GM18511 (cell line): ENCODE data around the gene PTCRA.
A peak's percentile ranks its signal among the peaks of the same experiment; 100 is the strongest.
"Not testable (repeated sequence)": the region's sequence is repeated elsewhere in the genome, so short reads cannot be mapped to it uniquely, and the experiment has no call there.

Experiments
- ATAC-seq: cut with Tn5 transposase; IDR thresholded peaks from one replicate; pipeline ENCODE4 v1.9.1; 2021; ENCODE audit warnings: mild to moderate bottlenecking, moderate library complexity; ENCODE audit not compliant: unreplicated experiment

Gene PTCRA

DNA sequence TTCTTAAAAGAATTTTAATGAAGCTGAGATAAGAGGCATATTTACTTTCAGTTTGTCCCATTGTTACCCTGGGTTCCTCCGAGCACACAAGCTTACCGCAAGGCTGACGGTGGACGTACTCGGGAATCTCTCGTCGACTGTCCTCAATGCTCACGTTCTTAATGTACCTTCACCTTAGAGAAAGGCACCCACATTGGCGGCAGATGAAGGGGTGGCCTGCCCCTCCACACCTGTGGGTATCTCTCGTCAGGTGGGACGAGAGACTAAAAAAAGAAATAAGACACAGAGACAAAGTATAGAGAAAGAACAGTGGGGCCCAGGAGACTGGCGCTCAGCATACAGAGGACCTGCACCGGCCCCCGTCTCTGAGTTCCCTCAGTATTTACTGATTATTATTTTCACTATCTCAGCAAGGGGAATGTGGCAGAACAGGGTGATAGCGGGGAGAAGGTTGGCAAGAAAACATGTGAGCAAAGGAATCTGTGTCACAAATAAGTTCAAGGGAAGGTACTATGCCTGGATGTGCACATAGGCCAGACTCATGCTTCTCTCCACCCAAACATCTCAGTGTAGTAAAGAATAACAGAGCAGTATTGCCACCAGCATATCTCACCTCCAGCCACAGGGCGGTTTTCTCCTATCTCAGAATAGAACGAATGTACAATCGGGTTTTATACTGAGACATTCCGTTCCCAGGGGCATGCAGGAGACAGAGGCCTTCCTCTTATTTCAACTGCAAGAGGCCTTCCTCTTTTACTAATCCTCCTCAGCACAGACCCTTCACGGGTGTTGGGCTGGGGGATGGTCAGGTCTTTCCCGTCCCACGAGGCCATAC is 13.2 kb upstream of the PTCRA start:
- ATAC-seq, result not testable (repeated sequence)

DNA sequence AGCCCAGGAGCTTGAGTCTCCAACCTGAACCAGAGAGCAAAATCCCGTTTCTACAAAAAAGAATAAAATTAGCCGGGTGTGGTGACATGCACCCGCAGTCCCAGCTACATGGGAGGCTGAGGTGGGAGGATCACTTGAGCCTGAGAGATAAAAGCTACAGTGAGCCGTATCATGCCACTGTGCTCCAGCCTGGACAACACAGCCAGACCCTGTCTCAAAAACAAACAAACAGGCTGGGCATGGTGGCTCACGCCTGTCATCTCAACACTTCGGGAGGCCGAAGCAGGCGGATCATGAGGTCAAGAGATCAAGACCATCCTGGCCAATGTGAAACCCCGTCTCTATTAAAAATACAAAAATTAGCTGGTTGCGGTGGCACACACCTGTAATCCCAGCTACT is 11.4 kb upstream of the PTCRA start:
- no peak for ATAC-seq

DNA sequence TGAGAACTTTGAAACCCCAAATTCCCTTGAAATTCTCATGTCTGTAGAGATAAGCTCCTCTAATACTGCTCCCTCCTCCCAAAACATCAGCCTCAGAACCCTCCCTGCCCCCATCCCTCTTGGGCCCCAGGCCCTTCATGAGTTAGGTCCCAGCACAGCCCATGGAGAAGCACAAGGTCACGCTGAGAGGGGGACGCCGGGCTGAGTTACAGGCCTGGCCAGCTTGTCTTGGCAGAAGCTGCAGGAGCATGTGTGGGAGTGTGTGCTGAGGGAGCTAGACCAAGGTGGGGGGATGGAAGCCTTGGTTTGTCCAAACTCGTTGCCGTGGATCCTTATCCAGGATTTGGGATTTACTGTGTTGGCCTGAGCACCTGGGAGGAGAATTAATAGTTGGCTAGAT is 8.5 kb upstream of the PTCRA start:
- no peak for ATAC-seq

DNA sequence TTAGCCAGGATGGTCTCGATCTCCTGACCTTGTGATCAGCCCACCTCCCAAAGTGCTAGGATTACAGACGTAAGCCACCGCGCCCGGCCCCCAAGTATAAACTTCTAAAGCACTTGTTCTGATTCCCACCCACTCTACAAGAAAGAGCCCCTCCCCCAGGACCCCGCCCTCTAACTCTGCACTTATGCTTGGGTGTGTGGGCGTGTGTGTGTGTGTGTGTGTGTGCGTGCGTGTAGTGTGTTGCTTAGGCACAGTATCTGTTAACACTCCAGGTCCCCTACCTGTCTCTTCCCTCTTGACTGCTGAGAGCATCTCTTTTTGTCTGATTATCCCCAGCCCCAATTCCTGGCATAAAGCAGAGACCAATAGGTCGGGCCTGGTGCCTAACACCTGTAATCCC is 6.0 kb upstream of the PTCRA start:
- no peak for ATAC-seq

DNA sequence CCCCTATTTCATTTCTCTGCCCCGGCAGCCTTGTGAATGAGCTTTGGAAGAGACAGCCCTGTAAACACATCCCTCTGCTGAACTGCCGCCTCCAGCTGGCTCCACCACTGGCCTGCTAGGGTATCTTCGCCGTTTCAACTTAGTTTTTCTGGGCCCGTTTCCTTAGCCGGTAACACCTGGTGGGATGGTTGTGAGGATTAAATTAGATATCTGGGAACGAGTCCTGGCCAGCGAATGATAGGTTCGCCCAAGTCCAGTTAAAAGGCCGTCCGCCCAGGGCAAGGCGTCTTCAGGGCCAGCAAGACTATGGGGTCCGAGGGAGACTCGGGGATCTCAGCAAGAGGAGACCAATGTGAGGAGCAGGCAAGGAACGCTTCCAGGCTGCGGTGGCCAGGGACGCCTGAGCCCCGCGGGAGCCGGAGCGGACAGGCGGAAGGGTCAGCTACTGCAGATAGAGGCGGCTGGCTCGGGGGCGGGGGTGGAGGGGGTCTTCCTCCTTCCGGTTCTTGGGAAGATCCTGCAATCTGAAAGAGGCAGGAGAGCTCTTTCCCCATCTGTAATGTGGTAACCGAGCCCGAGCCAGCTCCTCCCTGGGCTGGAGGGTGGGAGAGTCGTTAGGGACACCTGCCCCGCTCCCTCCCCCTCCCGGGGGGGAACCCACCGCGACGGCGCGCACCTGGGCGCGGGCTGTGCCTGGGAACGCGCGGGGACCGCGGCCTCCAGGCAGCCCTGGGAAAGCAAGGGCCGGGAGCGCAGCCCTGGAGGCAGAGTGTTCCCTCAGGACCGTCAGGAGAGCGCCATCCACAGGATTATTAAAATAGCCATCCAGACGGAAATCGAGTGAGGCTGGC is 4.5 kb upstream of the PTCRA start:
- ATAC-seq, result no peak

DNA sequence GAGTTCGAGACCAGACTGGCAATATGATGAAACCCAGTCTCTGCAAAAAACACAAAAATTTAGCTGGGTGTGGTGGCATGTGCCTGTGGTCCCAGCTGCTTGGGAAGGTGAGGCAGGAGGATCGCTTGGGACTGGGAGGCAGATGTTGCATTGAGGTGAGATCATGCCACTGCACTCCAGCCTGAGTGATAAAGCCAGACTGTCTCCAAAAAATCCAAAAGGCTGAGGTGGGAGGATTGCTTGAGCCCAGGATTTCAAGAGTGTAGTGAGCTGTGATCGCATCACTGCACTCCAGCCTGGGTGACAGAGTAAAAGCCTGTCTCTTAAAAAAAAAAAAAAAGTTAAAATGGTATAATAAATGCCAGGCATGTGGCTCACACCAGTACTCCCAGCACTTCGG is 1.3 kb upstream of the PTCRA start:
- no peak for ATAC-seq

DNA sequence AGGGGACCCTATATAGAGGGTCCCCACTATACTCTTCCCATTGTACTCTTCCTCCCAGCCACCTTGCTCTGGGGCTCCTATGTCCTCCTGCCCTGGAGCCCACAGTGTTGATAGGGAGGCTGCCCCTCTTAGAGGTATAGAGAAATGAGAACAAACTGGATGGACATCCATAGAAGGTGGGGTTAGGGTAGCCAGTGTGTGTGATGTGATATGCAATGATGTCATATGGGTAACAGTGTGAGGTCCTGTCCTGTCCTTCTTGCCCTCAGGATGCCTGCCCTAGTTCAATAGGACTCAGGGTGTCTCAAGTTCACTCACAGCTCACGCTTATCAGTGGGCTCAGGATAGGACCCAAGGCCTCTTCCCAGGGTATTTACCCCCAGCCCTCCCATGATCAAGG is 435 bp downstream of the PTCRA start:
- no peak for ATAC-seq

DNA sequence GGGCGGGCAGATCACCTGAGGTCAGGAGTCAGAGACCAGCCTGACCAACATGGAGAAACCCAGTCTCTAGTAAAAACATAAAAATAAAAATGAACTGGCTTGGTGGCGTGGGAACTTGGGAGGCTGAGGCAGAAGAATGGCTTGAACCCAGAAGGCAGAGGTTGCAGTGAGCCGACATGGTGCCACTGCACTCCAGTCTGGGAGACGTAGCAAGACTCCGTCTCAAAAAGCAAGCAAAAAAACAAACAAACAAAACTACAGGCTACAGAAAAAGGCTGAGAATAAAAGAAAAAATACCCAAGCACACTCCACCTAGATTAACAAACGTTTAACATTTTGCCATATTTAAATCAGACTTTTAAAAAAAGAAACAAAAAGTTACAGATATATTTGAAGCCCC is 5.9 kb downstream of the PTCRA start:
- no peak for ATAC-seq

DNA sequence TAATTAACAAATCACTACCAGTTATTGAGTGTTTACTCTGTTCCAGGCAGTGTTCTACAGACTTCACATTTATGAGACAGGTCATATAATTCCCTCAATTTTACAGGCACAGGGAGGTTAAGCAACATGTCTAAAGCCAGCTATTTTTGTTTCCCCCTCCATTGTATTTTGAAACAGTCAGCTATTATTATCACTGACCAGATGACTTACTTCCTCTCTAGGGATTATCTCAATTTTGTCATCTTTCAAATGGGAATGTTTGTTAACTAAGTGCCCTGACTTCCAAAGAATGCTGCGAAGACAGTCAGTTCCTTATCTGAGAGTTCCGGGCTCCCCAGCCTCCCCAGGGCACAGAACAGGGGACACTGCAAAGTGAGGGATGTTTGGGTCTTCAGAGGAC is 7.8 kb downstream of the PTCRA start:
- ATAC-seq, result no peak

DNA sequence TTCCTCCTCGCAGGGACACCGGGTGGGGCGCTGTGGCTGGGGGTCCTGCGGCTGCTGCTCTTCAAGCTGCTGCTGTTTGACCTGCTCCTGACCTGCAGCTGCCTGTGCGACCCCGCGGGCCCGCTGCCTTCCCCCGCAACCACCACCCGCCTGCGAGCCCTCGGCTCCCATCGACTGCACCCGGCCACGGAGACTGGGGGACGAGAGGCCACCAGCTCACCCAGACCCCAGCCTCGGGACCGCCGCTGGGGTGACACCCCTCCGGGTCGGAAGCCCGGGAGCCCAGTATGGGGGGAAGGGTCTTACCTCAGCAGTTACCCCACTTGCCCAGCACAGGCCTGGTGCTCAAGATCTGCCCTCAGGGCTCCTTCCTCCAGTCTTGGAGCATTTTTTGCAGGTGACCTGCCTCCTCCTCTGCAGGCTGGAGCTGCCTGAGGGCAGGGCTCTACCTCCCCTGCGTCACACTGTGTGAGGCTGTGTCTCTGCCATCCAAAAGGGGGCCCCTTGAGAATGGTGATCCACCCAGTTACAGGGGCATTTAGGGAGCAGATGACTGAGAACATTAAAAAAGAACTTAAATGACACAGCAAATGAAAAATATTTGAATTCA is 9.5 kb downstream of the PTCRA start:
- ATAC-seq, result no peak

DNA sequence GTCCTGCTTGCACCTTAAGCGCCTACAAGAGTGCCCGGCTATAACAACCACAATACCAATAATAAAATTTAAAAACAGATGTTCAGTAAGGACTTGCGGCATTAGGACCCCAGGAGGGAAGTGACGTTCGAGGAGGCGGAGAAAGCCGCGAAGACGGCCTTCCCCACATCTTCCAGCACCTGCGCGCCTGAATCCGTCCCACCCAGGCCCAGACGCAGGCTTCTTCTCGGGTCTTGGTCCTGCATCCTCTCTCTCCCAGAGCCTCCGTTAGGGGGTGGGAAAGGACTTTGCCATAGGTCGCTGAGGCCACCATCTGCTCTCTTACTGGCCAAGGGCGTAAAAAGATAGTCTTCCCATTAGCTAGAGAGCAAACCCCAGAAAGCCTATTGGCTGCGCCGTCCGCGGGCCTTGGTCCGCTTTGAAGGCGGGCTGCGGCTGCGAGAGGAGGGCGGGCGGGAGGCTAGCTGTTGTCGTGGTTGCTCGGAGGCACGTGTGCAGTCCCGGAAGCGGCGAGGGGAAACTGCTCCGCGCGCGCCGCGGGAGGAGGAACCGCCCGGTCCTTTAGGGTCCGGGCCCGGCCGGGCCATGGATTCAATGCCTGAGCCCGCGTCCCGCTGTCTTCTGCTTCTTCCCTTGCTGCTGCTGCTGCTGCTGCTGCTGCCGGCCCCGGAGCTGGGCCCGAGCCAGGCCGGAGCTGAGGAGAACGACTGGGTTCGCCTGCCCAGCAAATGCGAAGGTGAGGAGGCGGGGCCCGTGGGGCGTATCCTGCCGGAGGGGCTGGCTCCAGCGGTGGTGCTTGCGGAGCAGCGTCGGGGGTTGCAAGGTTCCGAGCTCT is 13.3 kb downstream of the PTCRA start, which contains the start of gene CNPY3:
CNPY3 (plus strand) TSS at position 495 of the 835 bp plus-strand sequence; CDS start at position 586, 91 bp downstream.
- peak; percentile 80 for ATAC-seq

DNA sequence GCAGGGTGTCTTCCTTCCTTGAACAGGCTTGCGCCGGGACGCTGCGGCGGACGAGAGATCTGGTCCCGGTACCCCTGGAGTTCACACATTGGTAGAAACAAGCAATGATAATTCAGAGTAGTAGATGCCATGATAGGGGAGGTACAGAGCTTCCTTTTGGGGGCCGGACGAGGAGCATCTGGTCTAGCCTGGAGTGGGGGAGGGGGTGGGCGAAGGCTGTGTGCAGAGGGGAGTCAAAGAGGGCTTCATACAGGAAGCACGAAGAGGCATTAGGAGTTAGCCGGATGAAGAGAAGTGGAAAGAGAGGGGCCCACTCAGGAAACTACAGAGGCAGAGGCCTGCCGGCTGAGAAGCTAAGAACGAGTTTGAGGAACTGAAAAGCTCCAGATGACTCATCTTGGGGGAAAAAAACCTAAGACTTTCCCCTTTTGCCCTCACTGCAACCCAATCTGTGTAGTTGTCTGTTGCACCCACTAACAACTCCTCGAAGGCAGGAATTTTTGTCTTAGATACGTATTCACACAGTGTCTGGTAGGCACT is 14.0 kb downstream of the PTCRA start:
- ATAC-seq, result peak; percentile 56

DNA sequence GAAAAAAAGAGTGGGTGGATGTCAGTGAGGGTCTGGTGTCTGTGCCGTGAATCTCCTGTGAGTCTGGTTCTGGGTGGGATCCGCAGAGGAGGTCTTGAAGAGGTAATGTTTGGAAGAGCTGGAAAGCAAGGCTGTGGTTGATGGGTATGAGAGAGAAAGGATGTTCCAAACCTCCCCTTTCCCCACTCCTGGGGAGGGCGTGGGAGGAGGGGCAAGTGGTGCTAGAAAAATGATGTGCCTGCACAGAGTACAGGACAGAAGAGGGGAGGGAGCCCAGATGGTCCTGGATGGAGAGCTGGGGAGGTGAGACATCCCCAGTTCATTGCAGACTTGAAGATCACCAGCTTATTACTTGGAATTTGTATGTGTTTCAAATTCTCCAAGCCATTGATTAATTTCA is 16.6 kb downstream of the PTCRA start:
- ATAC-seq, result no peak

DNA sequence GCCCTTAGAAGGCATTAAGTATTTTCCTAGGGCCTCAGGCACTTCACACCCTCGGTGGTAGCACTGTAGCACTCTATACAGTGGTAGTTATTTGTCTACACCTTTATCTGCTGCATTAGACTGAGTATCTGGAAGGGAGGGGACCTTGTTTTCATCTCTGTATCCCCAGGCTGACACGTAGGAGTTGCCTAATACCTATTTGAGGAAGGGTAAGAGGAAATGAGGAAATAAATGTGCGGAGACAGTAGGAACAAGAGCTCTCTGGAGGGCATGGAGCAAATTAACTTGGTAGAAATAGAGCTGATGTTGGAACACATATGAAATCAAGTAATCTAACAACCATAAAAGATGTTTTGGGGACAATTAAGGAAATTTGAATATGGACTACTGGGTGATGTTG is 17.4 kb downstream of the PTCRA start:
- ATAC-seq, result no peak

DNA sequence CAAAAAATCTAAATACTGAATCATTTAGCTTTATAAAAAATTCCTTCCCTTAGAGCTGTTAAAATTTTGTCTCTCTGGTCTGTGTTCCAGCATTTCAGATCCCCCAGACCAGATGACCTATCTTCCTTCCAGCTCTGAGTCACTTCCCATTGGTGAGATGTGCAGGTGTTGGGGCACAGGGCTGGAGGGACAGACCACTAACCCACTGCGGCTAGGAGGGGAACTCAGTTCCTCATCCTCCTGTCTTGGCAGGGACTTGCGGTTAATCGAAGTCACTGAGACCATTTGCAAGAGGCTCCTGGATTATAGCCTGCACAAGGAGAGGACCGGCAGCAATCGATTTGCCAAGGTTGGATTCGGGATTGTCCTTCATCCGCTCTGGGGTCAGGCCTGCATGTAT is 19.5 kb downstream of the PTCRA start:
- no peak for ATAC-seq

DNA sequence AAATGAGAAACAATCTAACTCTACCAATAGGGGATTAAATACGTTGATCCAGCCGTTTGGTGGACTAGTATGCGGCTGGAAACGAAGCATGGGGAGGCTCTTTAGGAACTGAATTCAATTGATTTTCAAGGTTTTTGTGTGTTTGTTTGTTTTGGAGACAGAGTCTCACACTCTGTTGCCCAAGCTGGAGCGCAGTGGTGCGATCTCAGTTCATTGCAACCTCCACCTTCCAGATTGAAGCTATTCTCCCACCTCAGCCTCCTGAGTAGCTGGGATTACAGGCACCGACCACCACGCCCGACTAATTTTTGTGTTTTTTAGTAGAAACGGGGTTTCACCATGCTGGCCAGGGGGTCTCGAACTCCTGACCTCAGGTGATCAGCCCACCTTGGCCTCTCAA is 20.5 kb downstream of the PTCRA start:
- no peak for ATAC-seq

DNA sequence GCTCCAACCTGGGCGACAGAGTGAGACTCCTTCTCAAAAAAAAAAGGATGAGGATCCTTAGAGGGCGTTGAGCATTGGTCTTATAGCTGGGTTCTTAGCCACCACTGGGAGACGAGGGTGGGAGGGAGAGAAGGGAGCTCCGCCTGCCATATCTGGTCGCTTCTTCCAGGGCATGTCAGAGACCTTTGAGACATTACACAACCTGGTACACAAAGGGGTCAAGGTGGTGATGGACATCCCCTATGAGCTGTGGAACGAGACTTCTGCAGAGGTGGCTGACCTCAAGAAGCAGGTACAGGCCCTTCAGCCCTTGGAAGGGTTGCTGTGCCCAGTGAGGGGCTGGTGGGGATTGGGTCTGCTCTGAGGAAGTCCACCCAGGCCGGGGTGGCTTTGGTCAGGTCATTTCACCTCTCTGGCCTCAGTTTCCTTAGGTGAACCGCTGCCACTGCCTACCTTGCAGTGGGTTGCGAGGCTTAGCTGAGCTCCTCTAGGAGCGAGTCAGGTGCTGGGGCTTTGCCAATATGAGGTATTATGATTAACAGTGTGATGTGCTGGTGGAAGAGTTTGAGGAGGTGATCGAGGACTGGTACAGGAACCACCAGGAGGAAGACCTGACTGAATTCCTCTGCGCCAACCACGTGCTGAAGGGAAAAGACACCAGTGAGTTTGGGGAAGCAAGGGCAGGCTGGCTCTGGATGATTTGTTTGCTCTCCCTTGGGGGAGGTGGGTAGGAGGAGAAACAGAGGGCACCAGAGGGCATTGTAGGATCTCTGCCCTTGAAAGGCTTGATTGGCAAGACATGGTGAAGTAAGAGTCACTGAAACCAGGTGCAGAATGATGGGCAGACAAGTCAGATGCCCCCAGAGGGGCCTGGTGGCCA is 21.9 kb downstream of the PTCRA start:
- ATAC-seq, result no peak

DNA sequence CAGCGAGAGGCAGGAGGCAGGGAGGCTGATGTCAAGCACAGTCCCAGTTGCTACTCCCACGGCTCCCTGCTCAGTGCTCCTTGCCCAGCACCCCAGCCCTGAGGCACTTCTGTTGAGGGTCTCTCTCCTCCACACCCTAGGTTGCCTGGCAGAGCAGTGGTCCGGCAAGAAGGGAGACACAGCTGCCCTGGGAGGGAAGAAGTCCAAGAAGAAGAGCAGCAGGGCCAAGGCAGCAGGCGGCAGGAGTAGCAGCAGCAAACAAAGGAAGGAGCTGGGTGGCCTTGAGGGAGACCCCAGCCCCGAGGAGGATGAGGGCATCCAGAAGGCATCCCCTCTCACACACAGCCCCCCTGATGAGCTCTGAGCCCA is 22.6 kb downstream of the PTCRA start:
- ATAC-seq, result no peak

DNA sequence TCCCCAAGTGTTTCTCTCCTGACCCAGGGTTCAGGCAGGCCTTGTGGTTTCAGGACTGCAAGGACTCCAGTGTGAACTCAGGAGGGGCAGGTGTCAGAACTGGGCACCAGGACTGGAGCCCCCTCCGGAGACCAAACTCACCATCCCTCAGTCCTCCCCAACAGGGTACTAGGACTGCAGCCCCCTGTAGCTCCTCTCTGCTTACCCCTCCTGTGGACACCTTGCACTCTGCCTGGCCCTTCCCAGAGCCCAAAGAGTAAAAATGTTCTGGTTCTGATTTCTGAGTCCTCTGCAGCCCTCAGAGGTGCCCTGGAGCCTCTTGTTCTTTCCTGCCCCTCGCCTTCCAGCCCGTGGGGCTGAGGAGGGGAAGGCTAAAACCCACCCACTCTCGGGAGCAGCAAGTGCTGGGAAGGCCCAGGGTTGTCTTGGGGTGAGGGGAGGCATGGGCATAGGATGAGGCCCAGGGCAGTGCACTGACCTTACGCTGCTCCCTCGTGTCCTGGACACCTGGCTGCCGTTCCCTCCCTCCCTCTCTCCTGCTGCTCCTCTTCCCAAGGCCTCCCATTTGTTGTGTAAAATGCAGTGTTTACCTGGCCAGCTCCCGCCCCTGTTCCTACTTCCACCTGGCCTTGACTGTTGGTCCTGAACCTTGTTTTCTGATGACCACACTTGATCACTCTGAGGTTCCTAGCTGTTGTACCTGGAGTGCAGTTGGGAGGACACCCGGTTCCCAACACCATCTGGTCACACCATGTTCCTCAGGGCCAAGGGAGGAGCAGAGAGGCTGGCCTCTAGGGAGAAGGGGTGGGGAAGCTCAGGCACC is 23.3 kb downstream of the PTCRA start:
- ATAC-seq, result no peak
